GM12878 (cell line): Measurements from ENCODE around the gene TACR2. TPM values are rescaled to one million over a fixed set of nuclear protein-coding genes. Genes with fewer than 3 reads are reported as not detected.
A peak's percentile ranks its signal among the peaks of the same experiment; 100 is the strongest.
"Not testable (repeated sequence)": the region's sequence is repeated elsewhere in the genome, so short reads cannot be mapped to it uniquely, and the experiment has no call there.

ENCODE experiments used
- ATAC-seq: fragments of 200-7000 bp; cut with Tn5 transposase; 3 replicates; pipeline ENCODE4 v1.9.1; 2020; ENCODE audit warnings: mild to moderate bottlenecking, moderate library complexity
- BruUV-seq: library from RNA; stranded (reverse); fragments of 400-500 nt; replicated peaks from 2 replicates; lab custom pipeline; 2021; lab: Mats Ljungman, UMichigan
- CTCF ChIA-PET: fragments of 300-600 bp; sonication (Branson Sonifier 250); formaldehyde crosslinking; extraction: SDS; loops from one replicate; lab custom pipeline; 2021; ENCODE audit warnings: inconsistent platforms; lab: Yijun Ruan, JAX
- POLR2A ChIA-PET: fragments of 350-600 bp; formaldehyde crosslinking; extraction: SDS; loops from one replicate; lab custom pipeline; 2021; ENCODE audit warnings: inconsistent platforms; lab: Charles Lee
- RAD21 ChIA-PET: fragments of 300-600 bp; sonication (Branson Sonifier 250); formaldehyde crosslinking; loops from one replicate; lab custom pipeline; 2023; ENCODE audit warnings: antibody characterized with exemption; ENCODE audit not compliant: unreplicated experiment; lab: Charles Lee
- SMC1A ChIA-PET: fragments of 300-600 bp; sonication (Branson Sonifier 250); formaldehyde crosslinking; loops from one replicate; lab custom pipeline; 2023; ENCODE audit not compliant: unreplicated experiment, uncharacterized antibody; lab: Charles Lee
- DNase-seq: peaks from one replicate; pipeline ENCODE4 v3.0.0-alpha.2; 2011; ENCODE audit warnings: low read depth, low spot score
- FAIRE-seq: peaks from 3 replicates; lab custom pipeline; 2011; peaks lifted over from hg19 to GRCh38; lab: Jason Lieb, UNC
- H2AFZ ChIP-seq: 2 replicates; pipeline ENCODE4 v1.6.0; 2011; ENCODE audit warnings: low read depth, low read length, control low read depth; ENCODE audit not compliant: control insufficient read depth
- H3K27ac ChIP-seq: 2 replicates; pipeline ENCODE4 v1.5.1; 2011; ENCODE audit warnings: control low read depth; ENCODE audit not compliant: control insufficient read depth, insufficient read depth
- H3K27me3 ChIP-seq, 2 experiments: replicated peaks in 1 of 2; 2 replicates each; pipeline versions ENCODE4 v1.6.0 to v1.6.1; 2011; ENCODE audit warnings: low read length in 1 of 2; ENCODE audit not compliant: control insufficient read depth in 2 of 2, insufficient read depth in 2 of 2
- H3K36me3 ChIP-seq, 2 experiments: 2 replicates each; pipeline ENCODE4 v1.5.1; 2011; ENCODE audit warnings: low read length in 1 of 2; ENCODE audit not compliant: control insufficient read depth in 2 of 2, insufficient read depth in 2 of 2
- H3K4me1 ChIP-seq: 2 replicates; pipeline ENCODE4 v1.6.1; 2011; ENCODE audit warnings: mild to moderate bottlenecking, low read length, moderate library complexity, mixed read lengths; ENCODE audit not compliant: control insufficient read depth, insufficient read depth
- H3K4me2 ChIP-seq: 2 replicates; pipeline ENCODE4 v1.6.0; 2011; ENCODE audit warnings: control low read depth; ENCODE audit not compliant: control insufficient read depth, insufficient read depth
- H3K4me3 ChIP-seq: fragments of 200-600 bp; sonication (generic); 2 replicates; pipeline ENCODE4 v1.5.1; 2016
- H3K79me2 ChIP-seq: 2 replicates; pipeline ENCODE4 v1.6.0; 2011; ENCODE audit warnings: low read length; ENCODE audit not compliant: control insufficient read depth, insufficient read depth
- H3K9ac ChIP-seq: 2 replicates; pipeline ENCODE4 v1.8.0; 2011; ENCODE audit warnings: low read length, control low read depth, mixed read lengths; ENCODE audit not compliant: control insufficient read depth, insufficient read depth
- H3K9me3 ChIP-seq: replicated peaks from 3 replicates; pipeline ENCODE4 v1.5.1; 2011; ENCODE audit warnings: mild to moderate bottlenecking, low read length; ENCODE audit not compliant: control insufficient read depth, insufficient read depth
- H4K20me1 ChIP-seq: 2 replicates; pipeline ENCODE4 v1.6.0; 2011; ENCODE audit not compliant: control insufficient read depth, insufficient read depth
- RAD21 ChIP-seq: IDR thresholded peaks from 2 replicates; pipeline ENCODE4 v1.6.1; 2011; ENCODE audit warnings: mild to moderate bottlenecking, low read depth, low read length, moderate library complexity; ENCODE audit not compliant: insufficient read depth
- ZNF217 ChIP-seq: fragments of 450-650 bp; IDR thresholded peaks from 2 replicates; pipeline ENCODE4 v1.6.1; 2017; ENCODE audit warnings: antibody characterized with exemption, mild to moderate bottlenecking
- ZNF24 ChIP-seq: fragments of 450-650 bp; IDR thresholded peaks from 2 replicates; pipeline ENCODE4 v1.6.1; 2017; ENCODE audit warnings: antibody characterized with exemption, mild to moderate bottlenecking
- WGBS: methylation state at CpG from one replicate; pipeline ENCODE4 v1.1.6; 2016; ENCODE audit warnings: low lambda C conversion rate; ENCODE audit not compliant: insufficient replicate concordance, insufficient coverage; ENCODE audit errors: missing lambda C conversion rate; 5-methylcytosine and 5-hydroxymethylcytosine counted together
- in situ Hi-C: fragments of 300-500 bp; cut with MboI; formaldehyde crosslinking; loops from 9 replicates; pipeline ENCODE4 v1.14.3; 2018; ENCODE audit warnings: mixed read lengths
- intact Hi-C: fragments of 100-400 bp; cut with micrococcal nuclease; formaldehyde crosslinking; loops from one replicate; pipeline ENCODE4 v1.14.2; 2022; ENCODE audit not compliant: unreplicated experiment
- polyA plus RNA-seq, 11 experiments: library from polyadenylated mRNA; depleted of rRNA in 4 of 11; unstranded in 6 of 11; stranded (reverse) in 5 of 11; fragments of >200 nt; fragmentation: Nextera tagmentation in 4 of 11; fragmentation: Illumina TruSeq in 1 of 11; extraction: Ambion mirVana in 4 of 11; extraction: Trizol in 1 of 11; gene quantifications; 1 replicate in 1 of 11; 2 replicates in 10 of 11; pipeline versions ENCODE4 v1.2.1 to v1.2.3, GENCODE V29; 2011 to 2016; ENCODE audit warnings: inconsistent platforms in 2 of 11, missing spikeins in 2 of 11, low read depth in 1 of 11
- total RNA-seq, 4 experiments: library from RNA; depleted of rRNA in 3 of 4; stranded (reverse); fragments of >200 nt in 3 of 4; fragmentation: Illumina TruSeq in 1 of 4; extraction: Trizol in 1 of 4; gene quantifications; 2 replicates each; pipeline versions ENCODE4 v1.2.1 to v1.2.3, GENCODE V29; 2013 to 2021
- TF ChIP-seq, protein P1 (sequence below): fragments of 150-350 bp; IDR thresholded peaks from 2 replicates; pipeline ENCODE4 v1.6.1; 2016; ENCODE audit warnings: low read depth, low read length
- TF ChIP-seq, protein P2 (sequence below): fragments of 450-650 bp; IDR thresholded peaks from 2 replicates; pipeline ENCODE4 v1.6.1; 2014; ENCODE audit warnings: mild to moderate bottlenecking

Gene TACR2
- total and polyA plus RNA-seq, 10 of the 15 experiments (the other 5 are each of a cell fraction or from before 2014, with no cell fraction given), result 0.11 TPM; not detected in 9

DNA sequence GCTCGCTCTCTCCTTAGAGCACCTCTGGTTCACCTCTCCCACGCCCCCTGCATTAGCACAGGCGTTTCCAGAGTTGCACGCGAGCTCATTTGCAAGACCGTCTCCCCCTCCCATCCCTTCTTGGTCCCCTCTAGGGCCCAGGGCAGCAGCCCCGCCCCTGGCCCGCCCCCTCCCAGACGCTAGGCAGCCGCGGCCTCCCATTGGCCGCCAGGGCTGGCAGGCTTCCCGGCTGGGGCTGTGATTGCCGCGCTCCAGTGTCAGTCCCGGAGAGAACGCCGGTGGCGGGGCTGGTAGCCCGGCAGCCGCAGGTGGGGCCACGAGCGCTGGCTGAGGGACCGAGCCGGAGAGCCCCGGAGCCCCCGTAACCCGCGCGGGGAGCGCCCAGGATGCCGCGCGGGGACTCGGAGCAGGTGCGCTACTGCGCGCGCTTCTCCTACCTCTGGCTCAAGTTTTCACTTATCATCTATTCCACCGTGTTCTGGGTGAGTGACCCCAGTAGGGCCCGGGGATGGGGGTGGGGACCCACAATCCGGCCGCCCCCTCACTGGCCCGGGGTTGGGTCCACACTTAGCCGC is 34.6 kb upstream of the TACR2 start, which contains the start of gene TSPAN15 (continued):
- TF ChIP-seq, protein P1, sequence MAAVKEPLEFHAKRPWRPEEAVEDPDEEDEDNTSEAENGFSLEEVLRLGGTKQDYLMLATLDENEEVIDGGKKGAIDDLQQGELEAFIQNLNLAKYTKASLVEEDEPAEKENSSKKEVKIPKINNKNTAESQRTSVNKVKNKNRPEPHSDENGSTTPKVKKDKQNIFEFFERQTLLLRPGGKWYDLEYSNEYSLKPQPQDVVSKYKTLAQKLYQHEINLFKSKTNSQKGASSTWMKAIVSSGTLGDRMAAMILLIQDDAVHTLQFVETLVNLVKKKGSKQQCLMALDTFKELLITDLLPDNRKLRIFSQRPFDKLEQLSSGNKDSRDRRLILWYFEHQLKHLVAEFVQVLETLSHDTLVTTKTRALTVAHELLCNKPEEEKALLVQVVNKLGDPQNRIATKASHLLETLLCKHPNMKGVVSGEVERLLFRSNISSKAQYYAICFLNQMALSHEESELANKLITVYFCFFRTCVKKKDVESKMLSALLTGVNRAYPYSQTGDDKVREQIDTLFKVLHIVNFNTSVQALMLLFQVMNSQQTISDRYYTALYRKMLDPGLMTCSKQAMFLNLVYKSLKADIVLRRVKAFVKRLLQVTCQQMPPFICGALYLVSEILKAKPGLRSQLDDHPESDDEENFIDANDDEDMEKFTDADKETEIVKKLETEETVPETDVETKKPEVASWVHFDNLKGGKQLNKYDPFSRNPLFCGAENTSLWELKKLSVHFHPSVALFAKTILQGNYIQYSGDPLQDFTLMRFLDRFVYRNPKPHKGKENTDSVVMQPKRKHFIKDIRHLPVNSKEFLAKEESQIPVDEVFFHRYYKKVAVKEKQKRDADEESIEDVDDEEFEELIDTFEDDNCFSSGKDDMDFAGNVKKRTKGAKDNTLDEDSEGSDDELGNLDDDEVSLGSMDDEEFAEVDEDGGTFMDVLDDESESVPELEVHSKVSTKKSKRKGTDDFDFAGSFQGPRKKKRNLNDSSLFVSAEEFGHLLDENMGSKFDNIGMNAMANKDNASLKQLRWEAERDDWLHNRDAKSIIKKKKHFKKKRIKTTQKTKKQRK, result peak; percentile 50
- no peak for TF ChIP-seq ZNF24
- no peak for TF ChIP-seq RAD21
- TF ChIP-seq, protein P2, sequence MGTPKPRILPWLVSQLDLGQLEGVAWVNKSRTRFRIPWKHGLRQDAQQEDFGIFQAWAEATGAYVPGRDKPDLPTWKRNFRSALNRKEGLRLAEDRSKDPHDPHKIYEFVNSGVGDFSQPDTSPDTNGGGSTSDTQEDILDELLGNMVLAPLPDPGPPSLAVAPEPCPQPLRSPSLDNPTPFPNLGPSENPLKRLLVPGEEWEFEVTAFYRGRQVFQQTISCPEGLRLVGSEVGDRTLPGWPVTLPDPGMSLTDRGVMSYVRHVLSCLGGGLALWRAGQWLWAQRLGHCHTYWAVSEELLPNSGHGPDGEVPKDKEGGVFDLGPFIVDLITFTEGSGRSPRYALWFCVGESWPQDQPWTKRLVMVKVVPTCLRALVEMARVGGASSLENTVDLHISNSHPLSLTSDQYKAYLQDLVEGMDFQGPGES, result peak; percentile 80; the same call in 1 of the 2 replicates

DNA sequence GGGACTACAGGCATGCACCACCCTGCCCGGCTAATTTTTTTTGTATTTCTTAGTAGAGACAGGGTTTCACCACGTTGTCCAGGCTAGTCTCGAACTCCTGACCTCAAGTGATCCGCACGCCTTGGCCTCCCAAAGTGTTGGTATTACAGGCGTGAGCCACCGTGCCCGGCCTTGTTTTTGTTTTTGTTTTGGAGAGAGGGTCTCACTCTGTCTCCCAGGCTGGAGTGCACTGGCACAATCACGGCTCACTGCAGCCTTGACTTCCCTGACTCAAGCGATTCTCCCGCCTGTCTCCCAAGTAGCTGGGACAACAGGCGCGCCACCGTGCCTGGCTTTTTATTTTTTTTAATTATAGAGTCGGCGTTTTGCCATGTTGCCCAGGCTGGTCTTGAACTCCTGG is 33.7 kb upstream of the TACR2 start:
- SMC1A ChIA-PET, result interaction anchor here (1.5 to 3.3 kb wide), 3 partner anchors 15 to 37 kb away, joined by 3 to 14 read pairs (median 5); no protein-coding TSS in a partner anchor
- POLR2A ChIA-PET, result interaction anchor here (0.6 to 1.6 kb wide), 5 partner anchors 12 to 125 kb away, joined by 3 to 5 read pairs (median 3); no protein-coding TSS in a partner anchor
- RAD21 ChIA-PET, result interaction anchor here (1.3 to 3.3 kb wide), 3 partner anchors 14 to 21 kb away, joined by 4 to 16 read pairs (median 5); no protein-coding TSS in a partner anchor

More for the DNA sequence above, 33.7 kb upstream of the TACR2 start:
- DNase-seq, intact Hi-C loops, H3K4me2 ChIP-seq, H3K27me3 ChIP-seq, H3K36me3 ChIP-seq, in situ Hi-C loops, FAIRE-seq, H3K79me2 ChIP-seq, H3K27ac ChIP-seq, H3K9me3 ChIP-seq, H2AFZ ChIP-seq, ATAC-seq, H3K4me3 ChIP-seq, H4K20me1 ChIP-seq, H3K4me1 ChIP-seq, H3K9ac ChIP-seq, BruUV-seq: not testable (repeated sequence)
- TF ChIP-seq ZNF217, result peak; percentile 56; the same call in 1 of the 2 replicates
- CTCF ChIA-PET, result interaction anchor here (0.9 to 3.2 kb wide), 10 partner anchors 10 to 508 kb away, joined by 3 to 14 read pairs (median 4); no protein-coding TSS in a partner anchor
- 66% methylated on average over 16 of the region's 16 CpGs for whole genome bisulfite sequencing
